Vagina (tissue), 2 donors: ENCODE data around the gene IFIT2.

Experiments
- CTCF ChIP-seq, 3 experiments: fragments of 450-650 bp in 2 of 3; fragments of 200-600 bp in 1 of 3; sonication (generic) in 1 of 3; IDR thresholded peaks; one replicate each; pipeline ENCODE4 v1.5.1; 2017 to 2019; ENCODE audit warnings: antibody characterized with exemption in 3 of 3, mild to moderate bottlenecking in 2 of 3, moderate library complexity in 2 of 3
- POLR2AphosphoS5 ChIP-seq, 2 donors: sonication (generic); formaldehyde crosslinking; IDR thresholded peaks; one replicate each; pipeline ENCODE4 v1.9.0; 2017; ENCODE audit warnings: antibody characterized with exemption in 2 of 2, mild to moderate bottlenecking in 2 of 2, low read depth in 1 of 2; ENCODE audit not compliant: insufficient read depth in 1 of 2

GRCh38 chr10:89312973-89313372 lies 11.1 kb downstream of the IFIT2 start:
- TF ChIP-seq CTCF (IDR thresholded peaks at IDR 0.05) (no peak), POLR2AphosphoS5 (IDR thresholded peaks at IDR 0.05; ENCODE audit: insufficient read depth in 1 of 2, low read depth in 1 of 2) (no peak)
